DOHH2 (cell line): Measurements from ENCODE around the gene CTTN.

Source experiments
- EZH2phosphoT487 ChIP-seq: fragments of 200-600 bp; sonication (generic); IDR thresholded peaks from 2 replicates; pipeline ENCODE4 v1.6.1; 2017; ENCODE audit warnings: borderline replicate concordance, mild to moderate bottlenecking, antibody characterized with exemption, low read length, moderate library complexity, mixed read lengths
- TF ChIP-seq, protein P1 (sequence below): fragments of 200-600 bp; sonication (generic); IDR thresholded peaks from one replicate; pipeline ENCODE4 v1.5.1; 2014; ENCODE audit warnings: antibody characterized with exemption, mild to moderate bottlenecking, low read depth, low read length; ENCODE audit not compliant: poor library complexity, severe bottlenecking

DNA sequence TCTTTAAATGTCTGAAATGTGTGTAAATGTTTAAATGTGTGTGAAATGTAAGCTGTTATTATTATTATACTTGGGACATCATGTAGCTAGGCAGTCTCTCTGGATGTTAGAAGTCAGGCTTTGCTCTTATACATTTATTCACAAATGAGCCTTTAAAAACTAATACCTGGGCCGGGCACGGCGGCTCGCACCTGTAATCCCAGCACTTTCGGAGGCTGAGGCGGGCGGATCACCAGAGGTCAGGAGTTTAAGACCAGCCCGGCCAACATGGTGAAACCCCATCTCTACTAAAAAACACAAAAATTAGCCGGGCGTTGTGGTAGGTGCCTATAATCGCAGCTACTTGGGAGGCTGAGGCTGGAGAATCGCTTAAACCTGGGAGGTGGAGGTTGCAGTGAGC, 21.7 kb upstream of the CTTN start:
- TF ChIP-seq, protein P1, sequence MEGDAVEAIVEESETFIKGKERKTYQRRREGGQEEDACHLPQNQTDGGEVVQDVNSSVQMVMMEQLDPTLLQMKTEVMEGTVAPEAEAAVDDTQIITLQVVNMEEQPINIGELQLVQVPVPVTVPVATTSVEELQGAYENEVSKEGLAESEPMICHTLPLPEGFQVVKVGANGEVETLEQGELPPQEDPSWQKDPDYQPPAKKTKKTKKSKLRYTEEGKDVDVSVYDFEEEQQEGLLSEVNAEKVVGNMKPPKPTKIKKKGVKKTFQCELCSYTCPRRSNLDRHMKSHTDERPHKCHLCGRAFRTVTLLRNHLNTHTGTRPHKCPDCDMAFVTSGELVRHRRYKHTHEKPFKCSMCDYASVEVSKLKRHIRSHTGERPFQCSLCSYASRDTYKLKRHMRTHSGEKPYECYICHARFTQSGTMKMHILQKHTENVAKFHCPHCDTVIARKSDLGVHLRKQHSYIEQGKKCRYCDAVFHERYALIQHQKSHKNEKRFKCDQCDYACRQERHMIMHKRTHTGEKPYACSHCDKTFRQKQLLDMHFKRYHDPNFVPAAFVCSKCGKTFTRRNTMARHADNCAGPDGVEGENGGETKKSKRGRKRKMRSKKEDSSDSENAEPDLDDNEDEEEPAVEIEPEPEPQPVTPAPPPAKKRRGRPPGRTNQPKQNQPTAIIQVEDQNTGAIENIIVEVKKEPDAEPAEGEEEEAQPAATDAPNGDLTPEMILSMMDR = no peak
- TF ChIP-seq EZH2phosphoT487 = no peak
